Liver (tissue), 9 donors: Measurements from ENCODE around the gene LRRC45. TPM values are rescaled to one million over a fixed set of nuclear protein-coding genes. Genes with fewer than 3 reads are reported as not detected.
A peak's percentile ranks its signal among the peaks of the same experiment; 100 is the strongest.

Source experiments
- DNase-seq: peaks from one replicate; pipeline ENCODE4 v3.0.0-alpha.2; 2017; ENCODE audit warnings: low spot score
- H3K27ac ChIP-seq, 2 donors: one replicate each; pipeline ENCODE4 v1.7.0; 2013; ENCODE audit warnings: inconsistent platforms in 2 of 2, low read length in 2 of 2, control low read depth in 1 of 2, low read depth in 1 of 2, mild to moderate bottlenecking in 1 of 2
- H3K27me3 ChIP-seq, 4 donors: one replicate each; pipeline versions ENCODE4 v1.6.1 to v1.7.0; 2013; ENCODE audit warnings: low read length in 3 of 4, inconsistent platforms in 1 of 4, mild to moderate bottlenecking in 1 of 4, moderate library complexity in 1 of 4; ENCODE audit not compliant: control insufficient read depth in 4 of 4, insufficient read depth in 4 of 4
- H3K36me3 ChIP-seq, 4 donors: one replicate each; pipeline versions ENCODE4 v1.6.1 to v1.7.0; 2013; ENCODE audit warnings: low read length in 3 of 4, mild to moderate bottlenecking in 3 of 4, low read depth in 1 of 4, moderate library complexity in 1 of 4; ENCODE audit not compliant: control insufficient read depth in 4 of 4, insufficient read depth in 3 of 4
- H3K4me1 ChIP-seq, 4 donors: one replicate each; pipeline versions ENCODE4 v1.6.1 to v1.7.0; 2013; ENCODE audit warnings: low read length in 3 of 4, mild to moderate bottlenecking in 3 of 4, moderate library complexity in 1 of 4; ENCODE audit not compliant: control insufficient read depth in 4 of 4, insufficient read depth in 4 of 4
- H3K4me3 ChIP-seq, 3 donors: one replicate each; pipeline versions ENCODE4 v1.6.1 to v1.7.0; 2013; ENCODE audit warnings: low read length in 3 of 3, control low read depth in 1 of 3, low read depth in 1 of 3, mild to moderate bottlenecking in 1 of 3
- H3K9ac ChIP-seq, 2 donors: one replicate each; pipeline ENCODE4 v1.7.0; 2013; ENCODE audit warnings: low read length in 2 of 2, mild to moderate bottlenecking in 2 of 2, moderate library complexity in 2 of 2, control low read depth in 1 of 2, low read depth in 1 of 2
- H3K9me3 ChIP-seq, 4 donors: one replicate each; pipeline versions ENCODE4 v1.6.1 to v1.7.0; 2013; ENCODE audit warnings: low read length in 3 of 4; ENCODE audit not compliant: control insufficient read depth in 4 of 4
- ATF3 ChIP-seq: IDR thresholded peaks from 2 replicates; pipeline ENCODE4 v1.6.1; 2016; ENCODE audit warnings: antibody characterized with exemption
- FOXA1 ChIP-seq: IDR thresholded peaks from 2 replicates; pipeline ENCODE4 v1.6.1; 2016; ENCODE audit warnings: antibody characterized with exemption
- FOXA2 ChIP-seq: IDR thresholded peaks from 2 replicates; pipeline ENCODE4 v1.6.1; 2016; ENCODE audit warnings: antibody characterized with exemption
- HNF4A ChIP-seq, 2 donors: conservative IDR thresholded peaks; 2 replicates each; pipeline ENCODE4 v1.6.1; 2016; ENCODE audit warnings: antibody characterized with exemption in 2 of 2, mild to moderate bottlenecking in 2 of 2
- HNF4G ChIP-seq: IDR thresholded peaks from 2 replicates; pipeline ENCODE4 v1.6.1; 2016; ENCODE audit warnings: antibody characterized with exemption
- MAX ChIP-seq: IDR thresholded peaks from 2 replicates; pipeline ENCODE4 v1.6.1; 2016; ENCODE audit warnings: antibody characterized with exemption
- NR2F2 ChIP-seq: IDR thresholded peaks from 2 replicates; pipeline ENCODE4 v1.6.1; 2016; ENCODE audit warnings: antibody characterized with exemption
- RAD21 ChIP-seq, 2 donors: IDR thresholded peaks; 2 replicates each; pipeline ENCODE4 v1.6.1; 2016; ENCODE audit warnings: antibody characterized with exemption in 2 of 2, mild to moderate bottlenecking in 2 of 2
- REST ChIP-seq: IDR thresholded peaks from 2 replicates; pipeline ENCODE4 v1.6.1; 2016; ENCODE audit warnings: antibody characterized with exemption, mild to moderate bottlenecking
- ZBTB33 ChIP-seq: IDR thresholded peaks from 2 replicates; pipeline ENCODE4 v1.6.1; 2016; ENCODE audit warnings: antibody characterized with exemption
- WGBS: extraction: QIAGEN DNeasy Blood & Tissue Kit; methylation state at CpG from one replicate; pipeline ENCODE4 v1.1.7; 2013; 5-methylcytosine and 5-hydroxymethylcytosine counted together
- polyA plus RNA-seq, 2 donors: library from polyadenylated mRNA; stranded (reverse) in 1 of 2; unstranded in 1 of 2; fragments of 200-250 nt in 1 of 2; fragments of >200 nt in 1 of 2; fragmentation: Nextera tagmentation in 1 of 2; extraction: Ambion mirVana in 1 of 2; gene quantifications; one replicate each; pipeline versions ENCODE4 v1.2.1 to v1.2.3, GENCODE V29; 2013 to 2015
- total RNA-seq, 2 donors: library from RNA; depleted of rRNA; stranded (reverse); fragments of >200 nt; gene quantifications; one replicate each; pipeline ENCODE4 v1.2.3, GENCODE V29; 2014
- donor health status: healthy.
- donor health status: healthy.
- donor health status: healthy.
- donor health status: healthy.
- donor health status: healthy.

Gene LRRC45
- total and polyA plus RNA-seq, 4 donors: 4.0 to 14.1 (median 7.0) TPM

- H3K4me1 ChIP-seq: peaks cover 8 to 32% (median 24%) of the 10 kb centered on the region in 4 donors
- TF ChIP-seq HNF4G (no peak), FOXA2 (no peak), RAD21 (IDR thresholded peaks at IDR 0.05) (peak in 1 of 2 donors; percentile 11), ATF3 (no peak), FOXA1 (no peak), MAX (no peak), ZBTB33 (no peak), HNF4A (conservative IDR thresholded peaks at IDR 0.05) (no peak), NR2F2 (no peak)
- no peaks in the 10 kb centered on the region for H3K9me3 ChIP-seq
- H3K27me3 ChIP-seq: no peaks in the 10 kb centered on the region
- no peak overlapping the region for H3K9ac ChIP-seq
- 83% methylated on average over 24 of the region's 24 CpGs for WGBS
- no peak overlapping the region for H3K27ac ChIP-seq
- peaks cover 6 to 55% (median 20%) of the 10 kb centered on the region in 4 donors for H3K36me3 ChIP-seq
- H3K4me3 ChIP-seq: no peak overlapping the region
- DNase-seq: no peak
Observed at GRCh38 chr17:82062076-82062983, 39.2 kb downstream of the LRRC45 start.

- no peak overlapping the region for H3K27ac ChIP-seq
- H3K4me1 ChIP-seq: peaks cover 8 to 32% (median 24%) of the 10 kb centered on the region in 4 donors
- no peak overlapping the region for H3K9ac ChIP-seq
- no peaks in the 10 kb centered on the region for H3K9me3 ChIP-seq
- H3K36me3 ChIP-seq: peaks cover 2 to 49% (median 16%) of the 10 kb centered on the region in 4 donors
- no peak for TF ChIP-seq REST
- no peak for DNase-seq
- H3K27me3 ChIP-seq: no peaks in the 10 kb centered on the region
- 93% methylated on average over 9 of the region's 9 CpGs for WGBS
- H3K4me3 ChIP-seq: no peak overlapping the region
Observed at GRCh38 chr17:82062984-82063368, 39.9 kb downstream of the LRRC45 start.
